HG02571 (cell line): ENCODE measurements around the gene CEP78.
"Not testable (repeated sequence)": the region's sequence is repeated elsewhere in the genome, so short reads cannot be mapped to it uniquely, and the experiment has no call there.

Source experiments
- ATAC-seq: cut with Tn5 transposase; IDR thresholded peaks from one replicate; pipeline ENCODE4 v1.9.1; 2021; ENCODE audit warnings: mild to moderate bottlenecking, moderate library complexity; ENCODE audit not compliant: unreplicated experiment

Gene CEP78

GRCh38 chr9:78235256-78235761, 566 bp upstream of the CEP78 start:
- ATAC-seq: peak; percentile 1

GRCh38 chr9:78236551-78236910, 656 bp downstream of the CEP78 start:
- ATAC-seq: peak; percentile 23

DNA sequence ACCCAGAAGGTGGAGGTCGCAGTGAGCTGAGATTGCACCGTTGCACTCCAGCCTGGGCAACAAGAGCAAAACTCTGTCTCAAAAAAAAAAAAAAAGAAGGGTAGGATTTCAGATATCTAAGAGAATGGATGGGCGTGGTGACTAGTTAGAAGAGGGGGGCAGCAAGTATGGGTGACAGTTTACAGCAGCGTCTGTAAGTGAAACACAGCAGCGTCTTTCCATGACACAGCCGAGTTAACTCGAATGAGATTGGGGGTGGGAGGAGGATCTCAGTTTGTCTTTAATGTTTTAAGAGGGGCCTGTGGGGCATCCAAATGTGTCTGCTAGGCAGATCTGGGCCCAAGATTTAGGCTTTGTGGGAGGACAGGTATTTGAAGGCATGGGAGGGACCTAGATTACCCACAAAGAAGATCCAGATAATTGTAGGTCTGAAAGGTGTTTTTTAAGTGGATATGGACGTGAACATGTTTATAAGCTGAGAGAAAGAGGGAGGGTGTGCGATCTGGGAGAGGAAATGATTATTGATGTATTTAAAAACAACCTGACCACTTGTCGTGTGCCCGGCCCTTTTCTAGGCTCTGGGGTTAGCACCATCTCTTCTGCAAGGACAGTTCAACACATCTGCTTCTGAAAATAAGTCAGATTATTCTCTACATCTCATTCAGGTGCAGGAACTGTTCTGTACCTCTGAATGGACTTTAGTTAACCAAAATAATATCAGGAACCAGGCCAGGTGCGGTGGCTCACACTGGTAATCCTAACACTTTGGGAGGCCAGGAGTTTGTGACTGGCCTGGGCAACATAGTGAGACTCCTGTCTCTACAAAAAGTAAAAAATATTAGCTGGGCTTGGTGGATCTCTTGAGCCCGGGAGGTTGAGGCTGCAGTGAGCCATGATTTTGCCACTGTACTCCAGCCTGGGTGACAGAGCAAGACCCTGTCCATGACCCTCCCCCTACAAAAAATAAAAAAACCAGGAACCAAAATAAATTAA, 2.5 kb downstream of the CEP78 start:
- ATAC-seq: no peak

- no peak for ATAC-seq
Measured at GRCh38 chr9:78239506-78239905, 3.6 kb downstream of the CEP78 start.

- ATAC-seq: no peak
Measured at GRCh38 chr9:78242041-78242440, 6.2 kb downstream of the CEP78 start.

GRCh38 chr9:78243130-78243529, 7.3 kb downstream of the CEP78 start:
- no peak for ATAC-seq

- no peak for ATAC-seq
Measured at GRCh38 chr9:78245401-78245800, 9.5 kb downstream of the CEP78 start.

- no peak for ATAC-seq
Measured at GRCh38 chr9:78248635-78249034, 12.8 kb downstream of the CEP78 start.

DNA sequence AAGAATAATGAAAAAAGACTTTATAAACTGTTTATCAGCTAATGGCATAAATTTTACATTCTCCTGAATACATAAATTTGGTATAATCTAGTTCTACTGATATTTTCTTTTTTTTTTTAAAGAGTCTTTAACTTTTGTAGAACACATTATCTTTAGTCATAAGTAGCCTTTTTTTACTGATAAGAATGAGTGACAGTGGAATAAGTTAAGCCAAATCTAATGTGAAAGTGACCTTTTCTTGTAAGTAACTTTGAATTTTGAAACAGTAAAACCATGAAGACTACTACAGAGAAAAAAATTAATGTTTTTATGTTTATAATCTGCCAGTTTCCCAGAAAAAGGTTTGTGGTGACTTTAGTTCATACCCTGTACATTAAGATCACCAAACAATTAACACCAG, 13.7 kb downstream of the CEP78 start:
- ATAC-seq: no peak

DNA sequence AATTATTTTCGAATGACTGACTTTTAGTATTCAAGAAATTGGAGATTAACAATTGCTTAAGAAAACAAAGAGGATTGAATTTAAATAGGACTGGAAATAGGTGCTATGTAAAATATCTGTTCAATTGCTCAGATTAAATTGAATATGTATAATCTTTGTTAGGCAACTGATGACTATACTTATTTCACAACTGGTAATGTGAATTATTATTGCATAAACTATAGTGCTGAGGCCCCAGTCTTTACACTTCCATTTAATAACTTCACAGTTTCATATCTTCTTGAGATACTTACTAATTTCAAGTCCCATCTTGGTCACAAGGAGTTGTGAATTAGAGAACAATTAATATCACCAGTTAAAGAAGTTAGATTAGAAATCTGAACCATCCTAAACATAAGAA, 16.7 kb downstream of the CEP78 start:
- ATAC-seq: no peak

- no peak for ATAC-seq
Measured at GRCh38 chr9:78253285-78253684, 17.4 kb downstream of the CEP78 start.

DNA sequence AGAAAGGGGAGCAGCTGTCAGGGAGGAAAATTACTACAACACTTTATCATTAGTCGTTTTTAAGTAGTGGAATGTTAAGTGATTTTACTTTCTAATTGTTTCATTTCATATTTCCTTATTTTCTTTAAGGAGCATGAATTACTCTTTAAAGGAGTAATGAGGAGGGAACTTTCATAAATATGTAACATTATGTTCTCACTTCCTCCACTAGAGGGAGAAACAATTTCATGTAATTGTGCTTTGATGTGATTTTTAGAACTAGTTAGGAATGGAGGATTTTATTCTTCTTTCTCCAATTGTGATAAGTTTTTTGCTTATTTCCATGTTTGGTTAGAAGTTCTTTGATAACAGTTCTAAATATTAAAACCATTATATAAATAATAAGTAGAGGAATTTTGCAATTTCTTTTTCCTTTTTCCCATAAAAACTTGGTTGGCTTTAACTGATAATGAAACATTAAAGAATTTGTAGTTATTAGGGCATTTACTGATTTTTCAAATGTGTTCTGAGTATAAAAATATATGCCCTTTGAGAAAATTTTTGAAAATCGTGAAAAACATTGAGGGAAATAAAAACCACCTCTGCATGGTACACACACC, 25.6 kb downstream of the CEP78 start:
- peak; percentile 53 for ATAC-seq

DNA sequence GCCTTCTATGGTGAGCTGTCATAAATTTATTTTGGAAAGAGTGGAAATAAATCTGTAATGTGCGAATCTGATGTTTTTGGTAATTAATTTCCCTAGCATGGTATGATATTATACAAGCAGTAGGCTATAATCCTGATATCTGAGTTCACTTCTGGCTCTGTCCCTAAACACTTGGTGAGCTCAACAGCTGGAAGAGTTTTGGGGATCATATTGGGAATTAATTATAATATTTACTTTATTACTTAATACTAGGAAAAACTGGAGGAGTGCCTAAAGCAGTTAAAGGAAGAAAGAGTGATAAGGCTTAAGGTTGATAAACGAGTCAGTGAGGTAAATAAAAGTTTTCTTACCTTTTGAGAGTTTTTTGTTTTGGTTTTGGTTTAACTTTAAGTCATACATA, 26.8 kb downstream of the CEP78 start:
- no peak for ATAC-seq

- no peak for ATAC-seq
Measured at GRCh38 chr9:78267889-78268288, 32.0 kb downstream of the CEP78 start.

GRCh38 chr9:78269784-78270183, 33.9 kb downstream of the CEP78 start:
- no peak for ATAC-seq

- no peak for ATAC-seq
Measured at GRCh38 chr9:78272307-78272706, 36.4 kb downstream of the CEP78 start.

DNA sequence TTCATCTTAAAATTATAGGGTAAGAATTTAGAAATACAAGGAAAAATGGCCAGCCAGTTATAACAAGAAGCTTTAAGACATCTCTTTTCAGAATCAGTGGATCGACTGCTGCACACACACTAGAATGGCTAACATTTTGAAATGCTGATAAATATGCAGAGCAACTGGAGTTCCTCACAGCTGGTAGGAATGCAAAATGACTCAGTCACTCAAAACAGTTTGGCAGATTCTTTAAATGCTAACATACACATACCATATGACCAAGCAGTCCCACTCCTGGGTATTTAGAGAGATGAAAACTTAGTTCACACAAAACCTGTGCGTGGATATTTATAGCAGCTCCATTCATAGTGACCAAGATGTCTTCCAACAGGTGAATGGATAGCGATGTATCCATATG, 37.9 kb downstream of the CEP78 start:
- no peak for ATAC-seq

GRCh38 chr9:78278177-78278777, 42.4 kb downstream of the CEP78 start:
- no peak for ATAC-seq

DNA sequence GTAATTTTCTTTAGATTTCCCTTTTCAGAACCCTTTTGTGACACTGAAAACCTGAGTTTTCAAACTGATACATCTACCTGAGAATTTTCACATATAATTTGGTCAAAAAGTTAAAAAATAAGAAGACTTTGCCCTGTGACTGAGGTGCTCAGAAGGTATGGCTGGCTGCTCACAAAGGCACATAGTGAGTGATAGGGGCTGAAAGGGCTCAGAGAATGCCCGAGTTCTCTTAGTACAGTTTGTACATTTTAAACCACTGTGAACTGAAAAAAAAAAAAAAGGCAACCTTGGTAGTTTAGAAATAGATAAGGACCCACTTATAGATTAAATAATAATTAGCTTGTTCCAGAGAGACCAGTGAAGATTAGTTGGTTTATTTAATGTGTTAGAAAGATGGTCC, 42.9 kb downstream of the CEP78 start:
- no peak for ATAC-seq

GRCh38 chr9:78280982-78281668, 45.2 kb downstream of the CEP78 start:
- ATAC-seq: no peak

DNA sequence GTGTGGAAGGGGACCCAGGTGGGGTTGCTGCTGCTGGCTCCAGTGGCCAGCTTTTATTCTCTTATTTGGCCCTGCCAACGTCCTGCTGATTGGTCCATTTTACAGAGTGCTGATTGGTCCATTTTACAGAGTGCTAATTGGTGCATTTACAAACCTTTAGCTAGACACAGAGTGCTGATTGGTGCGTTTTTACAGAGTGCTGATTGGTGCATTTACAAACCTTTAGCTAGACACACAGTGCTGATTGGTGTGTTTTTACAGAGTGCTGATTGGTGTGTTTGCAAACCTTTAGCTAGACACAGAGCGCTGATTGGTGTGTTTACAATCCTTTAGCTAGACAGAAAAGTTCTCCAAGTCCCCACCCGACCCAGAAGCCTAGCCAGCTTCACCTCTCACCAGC, 48.3 kb downstream of the CEP78 start:
- ATAC-seq: not testable (repeated sequence)
